Measurements from ENCODE around the gene ERICH6.

The ERICH6 gene

GRCh38 chr3:150703756-150704344 is at the start of gene ERICH6:
TSS of gene ERICH6 (minus strand) at chr3:150703920. CDS start at chr3:150703898, 22 bp downstream.
- DNase-seq, result peak; percentile 93

DNA sequence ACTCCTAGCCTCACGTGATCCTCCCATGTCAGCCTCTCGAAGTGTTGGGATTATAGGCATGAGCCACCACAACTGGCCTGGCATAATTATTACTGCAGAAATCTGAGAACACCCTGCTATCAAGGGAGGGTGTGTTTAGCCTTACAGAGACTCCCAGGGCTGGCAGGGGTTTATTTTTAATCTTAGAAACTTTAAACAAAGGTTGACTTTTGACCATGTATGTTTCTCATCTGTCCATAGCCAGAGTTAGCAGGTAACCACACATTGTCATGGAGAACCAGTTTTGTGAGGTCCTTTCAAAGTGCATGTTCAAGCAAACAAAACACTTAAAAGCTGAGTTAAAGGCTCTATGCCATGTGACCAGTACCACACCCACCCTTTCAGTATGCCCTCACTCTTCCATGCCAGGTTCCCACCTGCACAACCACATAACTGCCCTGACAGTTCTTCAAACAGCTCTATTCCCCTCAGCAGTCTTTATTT is 48.1 kb upstream of the ERICH6 start:
- no peak for DNase-seq

DNA sequence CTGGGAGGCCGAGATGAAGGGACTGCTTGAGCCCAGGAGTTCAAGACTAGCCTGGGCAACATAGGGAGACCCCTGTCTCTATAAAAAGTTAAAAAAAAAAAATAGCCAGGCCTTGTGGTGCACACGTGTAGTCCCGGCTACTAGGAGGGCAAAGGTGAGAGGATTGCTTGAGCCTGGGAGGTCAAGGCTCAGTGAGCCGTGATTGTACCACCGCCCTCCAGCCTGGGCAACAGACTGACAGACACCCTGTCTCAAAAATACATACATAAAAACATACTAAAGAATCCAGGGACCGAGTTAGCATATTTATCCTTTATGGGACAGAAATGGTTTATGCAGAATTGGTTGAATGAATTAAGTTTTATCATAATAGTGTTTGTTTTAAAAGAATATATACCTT is 45.5 kb upstream of the ERICH6 start:
- DNase-seq, result no peak

GRCh38 chr3:150748684-150749047 is 44.9 kb upstream of the ERICH6 start:
- no peak for DNase-seq

GRCh38 chr3:150747886-150748683 is 44.4 kb upstream of the ERICH6 start:
- no peak for DNase-seq

GRCh38 chr3:150746791-150747590 is 43.3 kb upstream of the ERICH6 start:
- DNase-seq, result no peak

DNA sequence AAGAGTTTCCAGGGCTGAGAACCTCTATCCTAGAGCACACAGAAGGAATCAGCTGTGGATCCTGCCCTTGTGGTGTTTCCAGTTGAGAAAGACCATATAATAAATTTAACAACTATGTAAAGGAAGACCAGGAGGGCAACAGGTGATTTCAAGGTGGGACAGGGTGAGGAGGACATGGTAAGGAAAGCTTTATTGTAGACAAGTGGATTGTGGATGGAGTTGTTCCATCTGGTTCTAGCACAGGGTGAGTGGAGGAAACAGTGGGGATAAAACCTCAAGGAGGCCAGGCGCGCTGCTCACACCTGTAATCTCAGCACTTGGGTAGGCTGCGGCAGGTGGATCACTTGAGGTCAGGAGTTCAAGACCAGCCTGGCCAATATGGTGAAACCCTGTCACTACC is 42.1 kb upstream of the ERICH6 start:
- no peak for DNase-seq

DNA sequence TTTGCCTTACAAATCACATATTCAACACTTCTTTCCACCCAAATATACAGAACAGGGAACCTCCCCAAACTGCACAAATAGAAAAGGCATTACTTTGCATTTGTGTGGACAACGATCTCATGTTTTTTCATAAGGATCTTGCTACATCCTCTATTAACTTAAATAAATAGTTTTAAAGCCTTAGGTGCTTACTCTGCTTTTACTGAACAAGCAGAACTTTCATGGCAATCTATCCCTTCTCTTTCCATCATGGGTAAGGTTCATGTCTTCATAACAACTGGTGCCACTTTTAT is 41.1 kb upstream of the ERICH6 start:
- DNase-seq, result no peak

- no peak for DNase-seq
These were observed 40.6 kb upstream of the ERICH6 start for GRCh38 chr3:150744041-150744918.

- DNase-seq, result no peak
These were observed 39.8 kb upstream of the ERICH6 start for GRCh38 chr3:150743508-150743907.

GRCh38 chr3:150742679-150743078 is 39.0 kb upstream of the ERICH6 start:
- DNase-seq, result no peak

DNA sequence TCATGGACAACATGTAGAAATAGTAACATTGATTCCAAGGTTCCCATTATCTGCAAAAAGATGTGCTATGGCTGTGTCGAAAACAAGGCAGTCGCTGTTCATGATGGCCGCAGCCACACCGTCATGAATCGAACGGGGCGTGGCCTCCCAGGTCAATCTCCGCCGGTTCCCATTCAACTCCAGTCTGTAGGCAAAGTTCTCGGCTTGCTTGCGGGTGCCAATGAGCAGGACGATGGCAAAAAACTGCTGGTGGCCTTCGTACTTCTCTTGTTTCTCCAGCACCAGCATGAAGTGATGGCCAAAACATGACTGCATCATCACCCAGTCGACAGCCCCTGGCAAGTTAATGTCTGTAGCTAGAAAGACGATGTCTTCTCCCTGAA is 38.4 kb upstream of the ERICH6 start:
- DNase-seq, result no peak

DNA sequence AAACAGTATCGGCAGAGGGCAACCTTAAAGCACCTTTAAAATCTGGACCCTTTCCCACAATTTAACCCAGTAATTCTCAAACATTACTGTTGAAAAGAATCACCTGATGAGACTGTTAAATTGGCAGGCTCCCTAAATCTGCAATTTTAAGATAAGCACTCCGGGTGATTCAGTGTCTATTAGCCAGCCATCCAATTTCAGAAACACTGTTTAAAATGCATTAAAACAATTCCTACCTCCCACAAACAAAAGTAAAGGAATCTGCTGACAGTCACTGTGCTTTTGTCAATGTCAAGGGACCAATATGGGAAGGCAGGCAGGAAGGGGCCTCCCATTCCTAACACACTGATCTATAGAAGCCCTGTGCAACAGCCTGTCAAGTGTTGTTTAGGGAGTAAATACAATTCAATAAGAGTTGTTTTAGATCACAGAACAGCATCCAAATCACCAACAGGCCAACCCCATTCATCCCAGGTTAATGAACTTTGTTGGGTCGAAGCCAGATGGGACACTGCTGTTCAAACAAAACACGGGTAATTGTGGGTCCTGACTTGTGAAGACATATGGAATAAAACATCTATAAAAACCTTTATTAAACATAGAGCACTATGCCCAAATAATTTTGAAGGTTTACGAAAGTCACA is 37.9 kb upstream of the ERICH6 start:
- DNase-seq, result no peak

- DNase-seq, result peak; percentile 61
These were observed 37.2 kb upstream of the ERICH6 start for GRCh38 chr3:150740733-150741496.

DNA sequence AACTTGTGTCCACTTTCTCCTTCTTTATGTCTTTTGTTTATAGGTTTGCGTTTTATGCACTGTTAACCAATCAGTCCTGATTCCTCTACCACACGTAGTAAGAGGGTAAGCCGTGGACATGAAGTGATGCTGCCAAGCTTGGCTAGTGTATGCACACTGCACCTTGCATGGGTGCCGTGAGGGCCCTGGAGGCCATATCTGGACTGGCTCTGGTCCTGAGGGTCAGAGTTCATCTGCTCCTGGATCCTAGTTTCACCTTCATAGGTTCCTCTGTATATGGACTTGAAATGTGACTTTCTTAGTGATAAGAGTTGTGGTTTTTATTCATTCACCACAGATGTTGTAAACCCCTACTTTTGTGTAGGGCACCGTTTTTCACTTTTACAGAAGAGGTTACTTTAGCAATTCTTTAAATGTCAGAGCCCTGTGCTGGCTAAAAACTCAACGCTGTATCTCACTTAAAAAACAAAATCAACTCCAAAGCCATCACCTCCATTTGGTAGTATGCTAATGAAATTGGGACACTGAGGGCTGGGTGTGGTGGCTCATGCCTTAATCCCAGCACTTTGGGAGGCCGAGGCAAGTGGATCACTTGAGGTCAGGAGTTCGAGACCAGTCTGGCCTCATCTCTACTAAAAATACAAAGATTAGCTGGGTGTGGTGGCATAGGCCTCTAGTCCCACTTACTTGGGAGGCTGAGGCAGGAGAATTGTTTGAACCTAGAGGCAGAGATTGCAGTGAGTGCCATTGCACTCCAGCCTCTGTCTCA is 36.3 kb upstream of the ERICH6 start:
- peak; percentile 59 for DNase-seq

- peak; percentile 39 for DNase-seq
These were observed 35.6 kb upstream of the ERICH6 start for GRCh38 chr3:150739200-150739863.

DNA sequence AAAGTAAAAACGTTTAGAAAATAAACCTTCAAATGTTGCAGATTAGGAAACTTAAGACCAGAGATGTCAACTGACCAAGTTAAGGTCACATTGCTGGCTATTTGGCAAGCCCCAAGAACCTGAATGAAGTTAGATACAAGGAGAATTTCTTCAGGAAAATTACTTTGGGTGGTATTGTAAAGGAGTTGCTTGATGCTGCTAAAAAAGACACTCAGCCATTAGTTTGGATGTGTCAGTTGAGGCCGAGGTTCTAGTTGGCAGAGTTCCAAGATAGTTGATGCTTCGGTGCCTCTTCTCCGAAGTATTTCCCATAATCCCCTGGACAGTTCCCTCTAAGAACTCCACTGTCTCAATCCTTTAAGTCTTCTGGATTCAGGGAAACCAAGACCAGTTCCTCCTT is 35.0 kb upstream of the ERICH6 start:
- DNase-seq, result no peak

DNA sequence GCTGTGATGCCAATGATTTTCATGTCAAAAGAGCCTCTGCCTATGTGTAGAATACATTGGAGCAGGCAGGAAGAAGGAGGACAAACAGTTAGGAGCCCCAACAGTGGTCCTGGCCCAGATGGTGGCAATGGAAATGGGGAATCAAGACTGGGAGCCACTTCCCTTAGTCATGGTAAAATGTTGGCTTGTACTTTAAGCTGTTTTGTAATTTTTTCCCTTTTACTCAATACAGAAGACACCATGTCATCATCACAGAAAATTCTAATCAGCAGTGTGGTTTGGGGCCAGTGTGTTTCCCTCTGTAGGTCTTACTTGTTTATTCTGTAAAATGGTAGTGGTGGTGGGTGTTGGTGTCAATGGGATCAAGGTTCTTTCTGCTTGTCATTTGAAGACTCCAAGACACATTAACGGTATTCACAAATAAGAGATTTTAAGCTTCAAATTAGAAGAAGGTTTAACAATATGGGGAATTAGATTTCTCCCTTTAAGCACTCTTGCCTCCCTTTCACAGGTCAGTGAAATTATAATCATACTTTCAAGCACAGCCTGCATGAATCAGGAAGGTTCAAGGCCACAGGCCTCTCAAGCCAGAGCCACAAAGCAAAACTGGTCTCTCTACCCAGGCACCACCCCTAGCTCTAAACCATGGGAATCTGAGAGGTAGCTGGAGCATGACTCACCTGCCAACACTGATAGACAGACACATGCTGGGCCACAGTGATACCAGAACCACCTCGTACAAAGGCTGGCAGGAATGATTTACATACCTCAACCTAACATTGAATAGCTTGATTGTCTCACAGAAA is 34.4 kb upstream of the ERICH6 start:
- peak; percentile 73 for DNase-seq

All from activated CD4-positive, alpha-beta T cell treated with anti-CD3 and anti-CD28 coated beads, Interleukin-2, Interleukin-6, amounts not matched to agents 100 ng/mL and 50 ng/mL, durations not matched to agents 16 hours and 8 hours (primary cell).